ENCODE results near the gene KCNQ4. TPM values are rescaled to one million over a fixed set of nuclear protein-coding genes. Genes with fewer than 3 reads are reported as not detected.
A peak's percentile ranks its signal among the peaks of the same experiment; 100 is the strongest.

The KCNQ4 gene
- total RNA-seq, 3 donors from 2014 or later (not counting 1 experiment from before 2014, with no cell fraction given), result 0.14 to 0.45 (median 0.35) TPM

DNA sequence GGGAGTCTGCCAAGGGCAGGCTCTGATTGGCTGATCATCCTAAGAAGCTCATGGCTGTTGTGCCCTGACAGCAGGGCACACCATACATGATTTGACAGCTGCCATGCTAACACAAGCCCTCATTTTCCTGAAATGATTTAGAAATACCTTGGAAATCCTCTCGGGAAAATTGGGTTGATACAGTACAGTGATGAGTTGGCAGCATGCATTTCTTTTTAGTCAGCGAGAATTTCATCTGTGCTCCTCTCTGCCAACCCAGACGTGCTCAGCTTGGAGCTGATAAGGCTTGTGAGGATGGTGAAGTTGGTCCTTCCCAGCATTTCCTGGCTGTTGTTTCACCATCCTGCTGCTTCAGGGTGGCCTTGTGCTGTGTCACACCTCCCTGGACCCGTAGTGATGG is 22.6 kb upstream of the KCNQ4 start:
- intact Hi-C loops (cut with micrococcal nuclease), result no loop called here
- 85% methylated on average over 4 of the region's 4 CpGs for WGBS (ENCODE audit: insufficient coverage)
- Histone ChIP-seq H3K27me3 (ENCODE audit: control insufficient read depth, insufficient read depth, low read length) (no peaks in the 10 kb centered on the region), H3K4me3 (ENCODE audit: low read length) (no peak overlapping the region), H3K4me1 (ENCODE audit: control insufficient read depth, insufficient read depth, low read length) (peaks cover 3% of the 10 kb centered on the region), H3K9me3 (ENCODE audit: control insufficient read depth, insufficient read depth, low read length) (no peaks in the 10 kb centered on the region), H3K36me3 (ENCODE audit: control insufficient read depth, insufficient read depth, low read length) (peaks cover 84% of the 10 kb centered on the region), H3K27ac (ENCODE audit: low read length) (no peak overlapping the region)
- no peaks in the 10 kb centered on the region for H3K9me3 Mint-ChIP-seq
- no peaks in the 10 kb centered on the region for H3K27me3 Mint-ChIP-seq (ENCODE audit: low read depth in 2 of 2)
- DNase-seq (no peak), ATAC-seq (no peak)
- no peak overlapping the region for H3K27ac Mint-ChIP-seq
- peaks cover 12 to 13% of the 10 kb centered on the region in 2 donors for H3K4me1 Mint-ChIP-seq
- no peak overlapping the region for H3K4me3 Mint-ChIP-seq
- H3K36me3 Mint-ChIP-seq, result no peaks in the 10 kb centered on the region
- TF ChIP-seq, protein P1, sequence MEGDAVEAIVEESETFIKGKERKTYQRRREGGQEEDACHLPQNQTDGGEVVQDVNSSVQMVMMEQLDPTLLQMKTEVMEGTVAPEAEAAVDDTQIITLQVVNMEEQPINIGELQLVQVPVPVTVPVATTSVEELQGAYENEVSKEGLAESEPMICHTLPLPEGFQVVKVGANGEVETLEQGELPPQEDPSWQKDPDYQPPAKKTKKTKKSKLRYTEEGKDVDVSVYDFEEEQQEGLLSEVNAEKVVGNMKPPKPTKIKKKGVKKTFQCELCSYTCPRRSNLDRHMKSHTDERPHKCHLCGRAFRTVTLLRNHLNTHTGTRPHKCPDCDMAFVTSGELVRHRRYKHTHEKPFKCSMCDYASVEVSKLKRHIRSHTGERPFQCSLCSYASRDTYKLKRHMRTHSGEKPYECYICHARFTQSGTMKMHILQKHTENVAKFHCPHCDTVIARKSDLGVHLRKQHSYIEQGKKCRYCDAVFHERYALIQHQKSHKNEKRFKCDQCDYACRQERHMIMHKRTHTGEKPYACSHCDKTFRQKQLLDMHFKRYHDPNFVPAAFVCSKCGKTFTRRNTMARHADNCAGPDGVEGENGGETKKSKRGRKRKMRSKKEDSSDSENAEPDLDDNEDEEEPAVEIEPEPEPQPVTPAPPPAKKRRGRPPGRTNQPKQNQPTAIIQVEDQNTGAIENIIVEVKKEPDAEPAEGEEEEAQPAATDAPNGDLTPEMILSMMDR (IDR thresholded peaks at IDR 0.05), result no peak

DNA sequence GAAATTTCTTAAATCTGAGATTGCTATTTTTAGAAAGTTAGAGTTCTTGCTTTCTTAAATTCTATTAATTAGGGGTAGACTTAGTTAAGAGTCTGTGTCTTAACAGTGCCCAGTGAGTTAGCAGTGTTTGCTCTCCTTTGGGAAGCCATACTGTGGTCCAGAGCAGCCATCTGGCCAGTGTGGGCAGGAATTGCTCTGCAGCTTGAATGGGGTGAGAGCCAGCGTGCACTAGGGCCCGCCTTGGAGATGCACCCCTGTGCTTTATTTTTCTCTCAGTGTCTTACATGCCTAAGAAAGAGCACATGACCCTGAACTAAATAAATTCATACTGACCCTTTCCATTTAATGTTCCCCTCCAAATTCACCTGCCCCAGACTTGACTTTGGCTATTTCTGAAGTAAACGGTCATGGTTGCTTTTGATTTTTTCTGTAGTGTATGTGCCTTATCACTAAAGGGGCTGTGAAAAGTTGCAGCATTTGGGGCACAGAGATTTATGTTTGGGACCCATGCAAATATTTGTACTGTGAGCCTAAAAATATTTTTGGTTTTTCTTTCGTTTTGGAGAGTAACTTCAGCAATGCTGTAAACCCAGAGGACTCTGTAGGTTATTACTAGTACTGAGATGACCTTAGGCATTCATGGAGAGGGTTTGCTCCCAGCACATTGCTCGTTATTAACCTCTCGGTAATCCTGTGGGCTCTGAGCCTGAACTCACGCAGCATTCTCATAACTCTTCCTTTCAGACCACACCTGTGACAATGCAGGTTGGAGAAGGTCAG is 21.3 kb upstream of the KCNQ4 start:
- 91% methylated on average over 7 of the region's 7 CpGs for WGBS (ENCODE audit: insufficient coverage)

DNA sequence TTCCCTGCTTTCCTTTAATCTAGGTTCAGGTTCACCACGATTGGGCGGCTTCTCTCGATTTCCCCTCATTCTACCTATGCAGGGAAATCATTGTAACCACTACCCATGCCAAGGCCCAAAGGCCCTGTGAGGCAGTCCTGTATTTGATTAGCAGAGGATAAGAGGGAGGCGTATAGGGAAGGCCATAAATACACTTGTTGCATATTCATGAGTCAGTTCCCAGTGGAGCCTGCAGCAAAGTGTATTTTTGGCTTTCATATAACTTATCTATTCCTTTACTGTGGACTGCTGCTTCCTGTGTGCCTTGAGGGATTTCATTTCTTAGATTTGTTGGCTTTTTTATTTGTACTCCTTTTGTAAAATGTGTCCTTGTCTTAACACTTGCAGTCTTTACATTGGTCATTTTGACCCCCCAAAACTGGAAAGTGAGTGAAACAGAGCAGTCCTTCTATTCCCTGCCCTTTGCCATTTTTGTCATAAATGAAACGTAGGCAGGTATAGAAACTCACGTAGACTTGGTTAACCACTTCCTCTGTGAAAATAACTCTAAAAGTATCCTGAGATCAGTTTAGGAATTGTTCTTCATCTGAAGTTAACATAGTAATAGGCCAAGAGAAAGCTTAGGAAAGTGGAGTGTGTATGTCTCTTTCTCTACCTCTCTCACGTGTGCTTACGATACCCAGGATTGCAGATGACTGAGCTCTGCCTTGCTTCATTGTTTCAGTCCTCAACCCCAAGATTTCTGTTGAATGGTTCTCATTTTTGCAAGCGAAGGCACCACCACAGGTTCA is 19.6 kb upstream of the KCNQ4 start:
- Histone ChIP-seq H3K36me3 (ENCODE audit: control insufficient read depth, insufficient read depth, low read length) (peaks cover 77% of the 10 kb centered on the region), H3K9me3 (ENCODE audit: control insufficient read depth, insufficient read depth, low read length) (no peaks in the 10 kb centered on the region), H3K27me3 (ENCODE audit: control insufficient read depth, insufficient read depth, low read length) (no peaks in the 10 kb centered on the region), H3K27ac (ENCODE audit: low read length) (no peak overlapping the region), H3K4me3 (ENCODE audit: low read length) (no peak overlapping the region), H3K4me1 (ENCODE audit: control insufficient read depth, insufficient read depth, low read length) (peaks cover 3% of the 10 kb centered on the region)
- Mint-ChIP-seq H3K27me3 (ENCODE audit: low read depth in 2 of 2) (no peaks in the 10 kb centered on the region), H3K36me3 (no peaks in the 10 kb centered on the region), H3K4me3 (no peak overlapping the region), H3K9me3 (no peaks in the 10 kb centered on the region), H3K4me1 (peaks cover 12 to 13% of the 10 kb centered on the region in 2 donors), H3K27ac (peak overlapping the region; percentile 12 to 59)
- peak in 1 of 2 donors; percentile 36 for DNase-seq
- intact Hi-C loops (cut with micrococcal nuclease), result no loop called here
- TF ChIP-seq, protein P1 (IDR thresholded peaks at IDR 0.05), result no peak
- 86% methylated on average over 7 of the region's 9 CpGs for WGBS (ENCODE audit: insufficient coverage)
- no peak for ATAC-seq

More for the DNA sequence above, 21.3 kb upstream of the KCNQ4 start:
- TF ChIP-seq, protein P1 (IDR thresholded peaks at IDR 0.05), result no peak
- Mint-ChIP-seq H3K36me3 (no peaks in the 10 kb centered on the region), H3K9me3 (no peaks in the 10 kb centered on the region), H3K27ac (no peak overlapping the region), H3K27me3 (ENCODE audit: low read depth in 2 of 2) (no peaks in the 10 kb centered on the region), H3K4me1 (peaks cover 12 to 13% of the 10 kb centered on the region in 2 donors), H3K4me3 (no peak overlapping the region)
- ATAC-seq, result no peak
- H3K27me3 ChIP-seq (ENCODE audit: control insufficient read depth, insufficient read depth, low read length), result no peaks in the 10 kb centered on the region
- H3K4me1 ChIP-seq (ENCODE audit: control insufficient read depth, insufficient read depth, low read length), result peaks cover 3% of the 10 kb centered on the region
- no peak overlapping the region for H3K4me3 ChIP-seq (ENCODE audit: low read length)
- peaks cover 84% of the 10 kb centered on the region for H3K36me3 ChIP-seq (ENCODE audit: control insufficient read depth, insufficient read depth, low read length)
- intact Hi-C loops (cut with micrococcal nuclease), result no loop called here
- H3K27ac ChIP-seq (ENCODE audit: low read length), result no peak overlapping the region
- no peaks in the 10 kb centered on the region for H3K9me3 ChIP-seq (ENCODE audit: control insufficient read depth, insufficient read depth, low read length)
- no peak for DNase-seq

All from natural killer cell (primary cell).